A549 treated with Mapracorat at 1 μM for 4 hours (cell line): ENCODE results near the gene HEY2. TPM values are rescaled to one million over a fixed set of nuclear protein-coding genes. Genes with fewer than 3 reads are reported as not detected.

Experiments used
- total RNA-seq: library from RNA; stranded (reverse); fragments of 200-300 nt; extraction: Qiagen RNA extraction; gene quantifications from 5 replicates; pipeline ENCODE4 v1.2.3, GENCODE V29; 2022

HEY2 gene
- total RNA-seq: 0.06 to 0.10 TPM (median 0.07 TPM) in 3 of 5 replicates, not detected in the others

DNA sequence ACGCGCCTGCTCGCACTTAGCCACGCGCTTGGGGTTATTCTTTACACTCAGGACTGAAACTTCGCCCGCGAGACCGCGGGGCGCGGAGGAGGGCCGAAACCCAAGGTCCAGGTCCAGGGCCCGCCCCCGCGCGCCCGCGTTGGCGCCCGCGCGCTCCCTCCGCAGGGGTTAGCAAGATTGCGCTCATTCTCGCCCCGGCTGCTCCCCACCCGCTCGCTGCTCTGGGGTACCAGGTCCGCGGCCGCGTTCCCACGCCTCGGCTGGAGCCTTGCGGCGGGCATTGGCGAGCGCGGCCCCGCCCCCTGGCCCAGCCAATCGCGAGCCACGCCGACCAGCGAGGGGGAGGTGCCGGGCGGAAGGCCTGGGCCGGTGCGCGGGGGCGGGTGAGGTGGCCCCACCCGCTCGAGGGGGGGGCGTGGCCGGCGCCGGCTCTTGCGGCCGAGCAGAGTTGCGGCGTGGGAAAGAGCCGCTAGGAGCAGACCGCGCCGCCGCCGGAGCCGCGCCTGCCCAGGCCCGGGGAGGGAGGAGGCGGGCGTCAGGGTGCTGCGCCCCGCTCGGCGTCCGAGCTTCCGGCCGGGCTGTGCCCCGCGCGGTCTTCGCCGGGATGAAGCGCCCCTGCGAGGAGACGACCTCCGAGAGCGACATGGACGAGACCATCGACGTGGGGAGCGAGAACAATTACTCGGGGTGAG is at the start of gene HEY2:
Gene HEY2 (plus strand): TSS at position 460 of the 692 bp plus-strand sequence. CDS start 145 bp downstream, at position 605.

DNA sequence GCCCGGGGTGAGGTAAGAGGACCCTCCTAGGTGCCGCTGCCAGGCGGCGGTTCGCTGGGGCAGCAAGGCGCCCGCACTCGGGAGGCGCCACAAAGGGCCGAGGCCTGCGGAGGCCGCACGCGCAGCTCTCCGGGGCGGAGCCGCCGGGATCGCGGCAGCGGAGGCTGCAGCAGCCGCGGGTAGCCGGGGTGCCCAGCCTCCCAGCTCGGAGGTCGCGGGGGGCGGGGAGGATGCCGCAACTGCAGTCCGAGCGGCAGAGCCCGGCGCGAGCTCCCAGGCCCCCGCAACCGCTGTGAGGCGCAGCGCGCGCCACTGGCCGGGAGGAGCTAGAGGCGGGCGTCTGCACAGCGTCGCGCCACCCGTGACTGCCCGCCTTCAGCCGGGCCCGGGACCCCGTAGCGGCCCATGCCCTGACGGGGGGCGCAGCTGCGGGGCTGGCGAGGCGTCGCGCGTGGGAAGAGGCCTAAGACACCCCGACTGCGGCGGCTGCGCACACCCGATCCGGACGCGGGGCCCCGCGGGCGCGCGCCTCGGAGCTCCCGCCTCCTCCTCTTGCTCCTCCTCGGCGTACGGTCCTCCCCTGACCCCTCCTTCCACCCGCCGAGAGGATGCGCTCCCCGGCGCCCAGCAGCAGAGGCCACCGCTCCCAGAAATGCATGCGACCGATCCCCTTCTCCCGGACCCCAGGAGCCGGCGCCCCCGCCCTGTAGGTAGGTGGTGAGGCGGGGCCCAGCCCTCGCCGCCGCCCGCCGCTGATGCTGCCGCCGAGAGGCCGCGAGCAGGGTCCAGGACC is 41.1 kb downstream of the HEY2 start, which contains the start of gene NCOA7:
Gene NCOA7 (plus strand): TSS at position 603 of the 793 bp plus-strand sequence. CDS start 24,395 bp downstream, outside the sequence.

Other genes starting within 250 kb of the HEY2 start
- gene NCOA7, start 41.3 kb downstream of the HEY2 start, total RNA-seq: 9.3 to 16.7 TPM (median 13.6 TPM) in 5 replicates
- 5.9 to 6.8 TPM (median 6.1 TPM) in 5 replicates for gene HINT3, start 207.1 kb downstream of the HEY2 start, total RNA-seq
- gene TRMT11, start 236.9 kb downstream of the HEY2 start, total RNA-seq: 9.8 to 11.9 TPM (median 11.2 TPM) in 5 replicates